Measurements from ENCODE around the gene TOLLIP. TPM values are rescaled to one million over a fixed set of nuclear protein-coding genes. Genes with fewer than 3 reads are reported as not detected.
A peak's percentile ranks its signal among the peaks of the same experiment; 100 is the strongest.
"Not testable (repeated sequence)": the region's sequence is repeated elsewhere in the genome, so short reads cannot be mapped to it uniquely, and the experiment has no call there.

The TOLLIP gene
- total RNA-seq, 1 donor from 2014 or later = 40.7 TPM

GRCh38 chr11:1246301-1246700 lies 63.1 kb downstream of the TOLLIP start:
- not testable (repeated sequence) for DNase-seq (ENCODE audit: low read depth)

GRCh38 chr11:1245717-1246116 lies 63.7 kb downstream of the TOLLIP start:
- DNase-seq (ENCODE audit: low read depth) = not testable (repeated sequence)

GRCh38 chr11:1244557-1244956 lies 64.9 kb downstream of the TOLLIP start:
- not testable (repeated sequence) for DNase-seq (ENCODE audit: low read depth)

GRCh38 chr11:1243521-1243920 lies 65.9 kb downstream of the TOLLIP start:
- DNase-seq (ENCODE audit: low read depth) = not testable (repeated sequence)

- DNase-seq (ENCODE audit: low read depth) = not testable (repeated sequence)
These were observed 66.7 kb downstream of the TOLLIP start for GRCh38 chr11:1242751-1243150.

GRCh38 chr11:1242289-1242688 lies 67.1 kb downstream of the TOLLIP start:
- no peak for DNase-seq (ENCODE audit: low read depth)

GRCh38 chr11:1241706-1242105 lies 67.7 kb downstream of the TOLLIP start:
- DNase-seq (ENCODE audit: low read depth) = no peak

- DNase-seq (ENCODE audit: low read depth) = no peak
These were observed 68.7 kb downstream of the TOLLIP start for GRCh38 chr11:1240771-1241170.

GRCh38 chr11:1239596-1240205 lies 69.7 kb downstream of the TOLLIP start:
- DNase-seq (ENCODE audit: low read depth) = no peak

GRCh38 chr11:1238767-1239595 lies 70.5 kb downstream of the TOLLIP start:
- peak; percentile 1 for DNase-seq (ENCODE audit: low read depth)

GRCh38 chr11:1237851-1238250 lies 71.6 kb downstream of the TOLLIP start:
- DNase-seq (ENCODE audit: low read depth) = no peak

- no peak for DNase-seq (ENCODE audit: low read depth)
These were observed 72.3 kb downstream of the TOLLIP start for GRCh38 chr11:1237128-1237580.

GRCh38 chr11:1236316-1237127 lies 72.9 kb downstream of the TOLLIP start:
- DNase-seq (ENCODE audit: low read depth) = no peak

GRCh38 chr11:1235901-1236315 lies 73.5 kb downstream of the TOLLIP start:
- no peak for DNase-seq (ENCODE audit: low read depth)

- DNase-seq (ENCODE audit: low read depth) = no peak
These were observed 74.0 kb downstream of the TOLLIP start for GRCh38 chr11:1235306-1235900.

- no peak for DNase-seq (ENCODE audit: low read depth)
These were observed 74.6 kb downstream of the TOLLIP start for GRCh38 chr11:1234771-1235305.

GRCh38 chr11:1234054-1234720 lies 75.2 kb downstream of the TOLLIP start:
- no peak for DNase-seq (ENCODE audit: low read depth)

GRCh38 chr11:1233351-1234053 lies 75.9 kb downstream of the TOLLIP start:
- no peak for DNase-seq (ENCODE audit: low read depth)

GRCh38 chr11:1232883-1233321 lies 76.5 kb downstream of the TOLLIP start:
- no peak for DNase-seq (ENCODE audit: low read depth)
